Smooth muscle cell (in vitro differentiated cells): Measurements from ENCODE around the gene MICAL3. TPM values are rescaled to one million over a fixed set of nuclear protein-coding genes. Genes with fewer than 3 reads are reported as not detected.
A peak's percentile ranks its signal among the peaks of the same experiment; 100 is the strongest.

Experiments
- DNase-seq: peaks from one replicate; lab custom pipeline; 2025; ENCODE audit not compliant: unreplicated experiment; lab: John Stamatoyannopoulos, UW
- H2AFZ ChIP-seq: fragments of 200-600 bp; sonication (generic); 2 replicates; pipeline ENCODE4 v1.6.0; 2016; ENCODE audit warnings: antibody characterized with exemption, low read depth, mild to moderate bottlenecking
- H3F3A ChIP-seq: fragments of 200-600 bp; sonication (generic); 2 replicates; pipeline ENCODE4 v1.6.0; 2017; ENCODE audit warnings: antibody characterized with exemption, low read depth
- H3K27ac ChIP-seq: fragments of 200-600 bp; sonication (generic); 2 replicates; pipeline ENCODE4 v1.5.1; 2016; ENCODE audit warnings: low read depth, mild to moderate bottlenecking
- H3K27me3 ChIP-seq: fragments of 200-600 bp; sonication (generic); 2 replicates; pipeline ENCODE4 v1.6.1; 2016; ENCODE audit warnings: low read depth, mild to moderate bottlenecking
- H3K36me3 ChIP-seq: fragments of 200-600 bp; sonication (generic); 2 replicates; pipeline ENCODE4 v1.5.1; 2016; ENCODE audit warnings: low read depth
- H3K4me1 ChIP-seq: fragments of 200-600 bp; sonication (generic); 2 replicates; pipeline ENCODE4 v1.5.1; 2016; ENCODE audit warnings: low read depth
- H3K4me2 ChIP-seq: fragments of 200-600 bp; sonication (generic); 2 replicates; pipeline ENCODE4 v1.6.0; 2016; ENCODE audit warnings: mild to moderate bottlenecking
- H3K4me3 ChIP-seq: fragments of 200-600 bp; sonication (generic); 2 replicates; pipeline ENCODE4 v1.5.1; 2016; ENCODE audit warnings: mild to moderate bottlenecking
- H3K79me2 ChIP-seq: fragments of 200-600 bp; sonication (generic); 2 replicates; pipeline ENCODE4 v1.6.0; 2016; ENCODE audit warnings: low read depth, mild to moderate bottlenecking
- H3K9ac ChIP-seq: fragments of 200-600 bp; sonication (generic); 2 replicates; pipeline ENCODE4 v1.6.0; 2016; ENCODE audit warnings: low read depth
- H3K9me3 ChIP-seq: fragments of 200-600 bp; sonication (generic); replicated peaks from 2 replicates; pipeline ENCODE4 v1.5.1; 2016; ENCODE audit warnings: low read depth
- H4K20me1 ChIP-seq: fragments of 200-600 bp; sonication (generic); 2 replicates; pipeline ENCODE4 v1.6.0; 2016; ENCODE audit warnings: low read depth
- CTCF ChIP-seq: fragments of 200-600 bp; sonication (generic); IDR thresholded peaks from 2 replicates; pipeline ENCODE4 v1.5.1; 2017; ENCODE audit warnings: borderline replicate concordance, mild to moderate bottlenecking, antibody characterized with exemption; ENCODE audit not compliant: insufficient read depth, poor library complexity, severe bottlenecking
- WGBS: methylation state at CpG from one replicate; pipeline ENCODE4 v1.1.7; 2016; ENCODE audit warnings: low lambda C conversion rate; 5-methylcytosine and 5-hydroxymethylcytosine counted together
- polyA plus RNA-seq: library from polyadenylated mRNA; unstranded; fragments of >200 nt; fragmentation: Nextera tagmentation; extraction: Ambion mirVana; gene quantifications from 2 replicates; pipeline ENCODE4 v1.2.1, GENCODE V29; 2016
- total RNA-seq: library from RNA; depleted of rRNA; stranded (reverse); fragments of >200 nt; gene quantifications from 2 replicates; pipeline ENCODE4 v1.2.3, GENCODE V29; 2014

The MICAL3 gene
- total and polyA plus RNA-seq, 2 experiments from 2014 or later: 3.1 to 28.6 TPM

DNA sequence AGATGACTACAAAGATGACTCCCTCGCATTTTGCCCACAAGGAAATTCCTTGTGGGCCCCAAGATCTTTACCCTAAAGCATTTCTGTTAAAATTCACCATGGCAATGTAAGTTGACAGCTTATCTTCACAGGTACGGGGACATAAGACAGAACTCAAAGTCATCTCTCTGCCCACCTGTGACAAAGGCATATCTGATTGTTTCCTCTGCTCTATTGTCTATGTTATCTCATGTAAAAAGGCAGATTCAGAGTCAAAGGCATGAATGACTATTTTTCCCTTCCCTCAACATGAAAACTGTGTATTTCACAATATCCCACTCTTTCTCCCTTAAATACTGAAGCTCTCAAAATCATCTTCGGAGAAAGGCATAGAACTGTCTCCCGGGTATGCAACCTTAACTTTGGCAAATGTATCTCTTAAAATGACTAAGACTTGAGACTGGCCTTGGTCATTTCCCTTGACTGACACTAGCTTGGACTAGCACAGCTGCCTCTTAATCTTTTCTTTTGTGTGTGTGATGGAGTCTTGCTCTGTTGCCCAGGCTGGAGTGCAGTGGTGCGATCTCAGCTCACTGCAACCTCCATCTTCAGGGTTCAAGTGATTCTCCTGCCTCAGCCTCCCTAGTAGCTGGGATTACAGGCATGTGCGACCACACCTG, 103.2 kb downstream of the MICAL3 start:
- Histone ChIP-seq H3F3A (peaks cover 37% of the 10 kb centered on the region), H3K9ac (peak overlapping the region; percentile 42), H2AFZ (no peak overlapping the region), H3K36me3 (no peaks in the 10 kb centered on the region), H3K9me3 (no peaks in the 10 kb centered on the region), H3K4me1 (peaks cover 28% of the 10 kb centered on the region), H3K4me2 (peak overlapping the region; percentile 81), H3K79me2 (peaks cover 48% of the 10 kb centered on the region), H3K27ac (peak overlapping the region; percentile 94), H3K27me3 (no peaks in the 10 kb centered on the region), H4K20me1 (peaks cover 33% of the 10 kb centered on the region), H3K4me3 (no peak overlapping the region)
- no peak for TF ChIP-seq CTCF
- 65% methylated on average over 6 of the region's 6 CpGs for WGBS
- DNase-seq: no peak

DNA sequence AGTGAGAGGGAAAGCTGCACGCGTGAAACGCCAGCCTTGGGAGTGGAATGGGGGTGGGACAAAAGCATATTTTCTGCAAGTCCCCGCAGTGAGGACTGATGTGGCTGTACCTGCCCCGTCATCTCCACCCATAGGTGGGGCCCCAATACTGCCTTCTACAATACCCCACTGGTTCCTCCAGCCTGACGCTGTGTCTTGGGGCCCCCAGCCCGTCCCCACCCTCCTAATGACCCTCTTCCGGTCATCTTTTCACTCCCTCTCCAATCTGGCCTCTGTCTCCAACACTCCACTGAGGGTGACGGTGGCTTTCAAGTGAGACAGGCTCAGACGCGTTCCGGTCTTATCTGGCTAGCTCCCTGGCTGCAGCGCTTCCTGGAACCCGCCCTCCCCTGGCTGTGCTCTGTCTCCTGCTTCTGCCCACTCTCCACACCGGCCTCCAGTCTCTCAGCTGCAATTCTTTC, 104.2 kb downstream of the MICAL3 start:
- Histone ChIP-seq H3K9me3 (no peaks in the 10 kb centered on the region), H2AFZ (no peak overlapping the region), H3K27me3 (no peaks in the 10 kb centered on the region), H3F3A (peaks cover 37% of the 10 kb centered on the region), H4K20me1 (peaks cover 36% of the 10 kb centered on the region), H3K4me3 (peak overlapping the region; percentile 19), H3K4me2 (peak overlapping the region; percentile 81), H3K27ac (peak overlapping the region; percentile 94), H3K79me2 (peaks cover 46% of the 10 kb centered on the region), H3K36me3 (no peaks in the 10 kb centered on the region), H3K4me1 (peaks cover 28% of the 10 kb centered on the region), H3K9ac (peak overlapping the region; percentile 49)
- DNase-seq: no peak
- 5% methylated on average over 14 of the region's 15 CpGs for WGBS
- no peak for TF ChIP-seq CTCF

- Histone ChIP-seq H3K79me2 (peaks cover 46% of the 10 kb centered on the region), H3K9ac (peak overlapping the region; percentile 49), H3K9me3 (no peaks in the 10 kb centered on the region), H3F3A (peaks cover 37% of the 10 kb centered on the region), H3K4me1 (peaks cover 28% of the 10 kb centered on the region), H3K36me3 (no peaks in the 10 kb centered on the region), H2AFZ (no peak overlapping the region), H3K27ac (peak overlapping the region; percentile 94), H3K4me2 (peak overlapping the region; percentile 81), H4K20me1 (peaks cover 39% of the 10 kb centered on the region), H3K4me3 (peak overlapping the region; percentile 19), H3K27me3 (no peaks in the 10 kb centered on the region)
- WGBS: 37% methylated on average over 11 of the region's 11 CpGs
- no peak for DNase-seq
- no peak for TF ChIP-seq CTCF
Measured at GRCh38 chr22:17919276-17920144, 104.9 kb downstream of the MICAL3 start.
